PC-9 (cell line): ENCODE data around the gene CORO1A.

Source experiments
- CTCF ChIP-seq: fragments of 200-600 bp; sonication (generic); conservative IDR thresholded peaks from 2 replicates; pipeline ENCODE4 v1.6.1; 2017; ENCODE audit warnings: mixed run types, antibody characterized with exemption, mild to moderate bottlenecking, moderate library complexity
- EZH2 ChIP-seq: fragments of 200-600 bp; sonication (generic); IDR thresholded peaks from 2 replicates; pipeline ENCODE4 v1.8.0; 2017; ENCODE audit warnings: antibody characterized with exemption, low read depth

GRCh38 chr16:30145657-30146056 is 37.7 kb upstream of the CORO1A start:
- TF ChIP-seq EZH2 (no peak), CTCF (no peak)
